Gastrocnemius medialis (tissue), 4 donors: Measurements from ENCODE around the gene DGKG.

ENCODE experiments used
- POLR2A ChIP-seq, 2 donors: fragments of 450-650 bp; IDR thresholded peaks; one replicate each; pipeline ENCODE4 v1.6.1; 2017; ENCODE audit warnings: antibody characterized with exemption in 2 of 2, mild to moderate bottlenecking in 2 of 2, moderate library complexity in 2 of 2
- TF ChIP-seq, protein P1 (sequence below), 5 experiments: fragments of 450-650 bp in 3 of 5; fragments of 200-600 bp in 2 of 5; sonication (generic) in 2 of 5; IDR thresholded peaks in 4 of 5; conservative IDR thresholded peaks in 1 of 5; 1 replicate in 4 of 5; 2 replicates in 1 of 5; pipeline ENCODE4 v1.5.1; 2016 to 2019; ENCODE audit warnings: antibody characterized with exemption in 5 of 5, mild to moderate bottlenecking in 3 of 5, moderate library complexity in 3 of 5

DNA sequence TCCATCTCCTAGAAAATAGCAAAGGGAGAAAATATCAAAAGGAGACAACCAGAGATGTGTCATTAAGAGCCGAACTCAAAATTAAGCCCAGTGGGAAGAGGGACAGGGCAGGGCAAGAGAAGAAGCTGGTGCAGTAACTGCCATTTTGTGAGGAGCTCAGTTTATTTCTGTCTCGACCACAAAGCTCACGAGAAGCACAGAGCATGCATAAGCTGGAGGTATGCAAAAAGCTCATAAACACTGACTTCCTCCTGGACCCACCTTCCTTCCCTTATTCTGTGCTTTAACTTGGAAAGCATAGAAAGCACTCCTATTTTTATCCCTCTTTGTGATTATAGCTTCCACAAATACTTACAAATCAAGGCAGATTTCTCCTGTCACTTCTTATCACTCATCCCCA, 81.3 kb downstream of the DGKG start:
- TF ChIP-seq POLR2A (IDR thresholded peaks at IDR 0.05): no peak
- TF ChIP-seq, protein P1, sequence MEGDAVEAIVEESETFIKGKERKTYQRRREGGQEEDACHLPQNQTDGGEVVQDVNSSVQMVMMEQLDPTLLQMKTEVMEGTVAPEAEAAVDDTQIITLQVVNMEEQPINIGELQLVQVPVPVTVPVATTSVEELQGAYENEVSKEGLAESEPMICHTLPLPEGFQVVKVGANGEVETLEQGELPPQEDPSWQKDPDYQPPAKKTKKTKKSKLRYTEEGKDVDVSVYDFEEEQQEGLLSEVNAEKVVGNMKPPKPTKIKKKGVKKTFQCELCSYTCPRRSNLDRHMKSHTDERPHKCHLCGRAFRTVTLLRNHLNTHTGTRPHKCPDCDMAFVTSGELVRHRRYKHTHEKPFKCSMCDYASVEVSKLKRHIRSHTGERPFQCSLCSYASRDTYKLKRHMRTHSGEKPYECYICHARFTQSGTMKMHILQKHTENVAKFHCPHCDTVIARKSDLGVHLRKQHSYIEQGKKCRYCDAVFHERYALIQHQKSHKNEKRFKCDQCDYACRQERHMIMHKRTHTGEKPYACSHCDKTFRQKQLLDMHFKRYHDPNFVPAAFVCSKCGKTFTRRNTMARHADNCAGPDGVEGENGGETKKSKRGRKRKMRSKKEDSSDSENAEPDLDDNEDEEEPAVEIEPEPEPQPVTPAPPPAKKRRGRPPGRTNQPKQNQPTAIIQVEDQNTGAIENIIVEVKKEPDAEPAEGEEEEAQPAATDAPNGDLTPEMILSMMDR (IDR thresholded peaks at IDR 0.05 in 4 of 5, conservative IDR thresholded peaks at IDR 0.05 in 1 of 5): no peak
